ENCODE measurements around the gene NPHP4.

- TF ChIP-seq CTCF (IDR thresholded peaks at IDR 0.05 in 4 of 5, conservative IDR thresholded peaks at IDR 0.05 in 1 of 5): no peak
- TF ChIP-seq POLR2A (IDR thresholded peaks at IDR 0.05): no peak
Measured at GRCh38 chr1:5916572-5917280, 75.5 kb downstream of the NPHP4 start.
